HepG2 (cell line): ENCODE data around the gene POGLUT2. TPM values are rescaled to one million over a fixed set of nuclear protein-coding genes. Genes with fewer than 3 reads are reported as not detected.

Experiments used
- CHD2 ChIP-seq: IDR thresholded peaks from 2 replicates; pipeline ENCODE4 v1.6.1; 2011; ENCODE audit warnings: low read depth, low read length, improper control_type of control experiment
- GPN1 ChIP-seq: sonication (generic); formaldehyde crosslinking; IDR thresholded peaks from 2 replicates; pipeline ENCODE4 v1.5.1; 2020; ENCODE audit warnings: missing genetic modification reagents, borderline replicate concordance
- NFAT5 ChIP-seq: sonication (generic); formaldehyde crosslinking; IDR thresholded peaks from 2 replicates; pipeline ENCODE4 v1.4.0; 2020; ENCODE audit warnings: missing genetic modification reagents
- NFIC ChIP-seq: IDR thresholded peaks from 2 replicates; pipeline ENCODE4 v1.6.1; 2012; ENCODE audit warnings: mild to moderate bottlenecking, low read length, inconsistent platforms
- STAT6 ChIP-seq: sonication (generic); formaldehyde crosslinking; IDR thresholded peaks from 2 replicates; pipeline ENCODE4 v1.4.0; 2020; ENCODE audit warnings: missing genetic modification reagents, mild to moderate bottlenecking, borderline replicate concordance
- THAP8 ChIP-seq: sonication (generic); formaldehyde crosslinking; IDR thresholded peaks from 2 replicates; pipeline ENCODE4 v1.5.1; 2020; ENCODE audit warnings: missing genetic modification reagents, mild to moderate bottlenecking, borderline replicate concordance
- ZMYM2 ChIP-seq: sonication (generic); formaldehyde crosslinking; IDR thresholded peaks from 2 replicates; pipeline ENCODE4 v1.8.0; 2022; ENCODE audit warnings: mild to moderate bottlenecking, missing genetic modification reagents
- ZNF546 ChIP-seq: sonication (generic); formaldehyde crosslinking; conservative IDR thresholded peaks from 2 replicates; pipeline ENCODE4 v1.8.1; 2023; ENCODE audit warnings: mild to moderate bottlenecking, missing genetic modification reagents
- ZNF776 ChIP-seq: sonication (generic); formaldehyde crosslinking; IDR thresholded peaks from 2 replicates; pipeline ENCODE4 v1.4.0; 2020; ENCODE audit warnings: mild to moderate bottlenecking, missing genetic modification reagents
- ZNF777 ChIP-seq: sonication (generic); formaldehyde crosslinking; IDR thresholded peaks from 2 replicates; pipeline ENCODE4 v1.4.0; 2020; ENCODE audit warnings: missing genetic modification reagents
- ZNF790 ChIP-seq: sonication (generic); formaldehyde crosslinking; IDR thresholded peaks from 2 replicates; pipeline ENCODE4 v1.8.0; 2022; ENCODE audit warnings: missing genetic modification reagents, mild to moderate bottlenecking, borderline replicate concordance
- polyA plus RNA-seq, 8 experiments: library from polyadenylated mRNA; depleted of rRNA in 3 of 8; stranded (reverse) in 7 of 8; unstranded in 1 of 8; fragments of >200 nt; fragmentation: Illumina TruSeq in 4 of 8; extraction: Trizol in 4 of 8; gene quantifications; 2 replicates each; pipeline versions ENCODE4 v1.2.1 to v1.2.3, GENCODE V29; 2011 to 2016; ENCODE audit warnings: low read depth in 4 of 8, missing spikeins in 1 of 8, mixed read lengths in 1 of 8; ENCODE audit not compliant: insufficient read depth in 1 of 8
- total RNA-seq, 5 experiments: library from RNA; depleted of rRNA; stranded (reverse); fragments of >200 nt; fragmentation: Illumina TruSeq; extraction: Trizol; gene quantifications; 2 replicates each; pipeline ENCODE4 v1.2.3, GENCODE V29; 2016; ENCODE audit warnings: low read depth in 1 of 5
- TF ChIP-seq, protein P1 (sequence below): sonication (generic); formaldehyde crosslinking; IDR thresholded peaks from 2 replicates; pipeline ENCODE4 v1.4.0; 2020; ENCODE audit warnings: missing genetic modification reagents, mild to moderate bottlenecking, borderline replicate concordance
- TF ChIP-seq, protein P2 (sequence below): sonication (generic); formaldehyde crosslinking; IDR thresholded peaks from 2 replicates; pipeline ENCODE4 v1.4.0; 2020; ENCODE audit warnings: mild to moderate bottlenecking, missing genetic modification reagents
- TF ChIP-seq, protein P3 (sequence below): IDR thresholded peaks from 2 replicates; pipeline ENCODE4 v1.6.1; 2016; ENCODE audit warnings: low read depth, borderline replicate concordance

The POGLUT2 gene
- total and polyA plus RNA-seq, 2 of the 13 experiments (the other 11 are each of a cell fraction or from before 2014, with no cell fraction given) = 18.0 to 26.1 TPM

GRCh38 chr13:102798581-102799425 is at the start of gene POGLUT2, which contains the start of gene BIVM (continued):
- TF ChIP-seq, protein P1, sequence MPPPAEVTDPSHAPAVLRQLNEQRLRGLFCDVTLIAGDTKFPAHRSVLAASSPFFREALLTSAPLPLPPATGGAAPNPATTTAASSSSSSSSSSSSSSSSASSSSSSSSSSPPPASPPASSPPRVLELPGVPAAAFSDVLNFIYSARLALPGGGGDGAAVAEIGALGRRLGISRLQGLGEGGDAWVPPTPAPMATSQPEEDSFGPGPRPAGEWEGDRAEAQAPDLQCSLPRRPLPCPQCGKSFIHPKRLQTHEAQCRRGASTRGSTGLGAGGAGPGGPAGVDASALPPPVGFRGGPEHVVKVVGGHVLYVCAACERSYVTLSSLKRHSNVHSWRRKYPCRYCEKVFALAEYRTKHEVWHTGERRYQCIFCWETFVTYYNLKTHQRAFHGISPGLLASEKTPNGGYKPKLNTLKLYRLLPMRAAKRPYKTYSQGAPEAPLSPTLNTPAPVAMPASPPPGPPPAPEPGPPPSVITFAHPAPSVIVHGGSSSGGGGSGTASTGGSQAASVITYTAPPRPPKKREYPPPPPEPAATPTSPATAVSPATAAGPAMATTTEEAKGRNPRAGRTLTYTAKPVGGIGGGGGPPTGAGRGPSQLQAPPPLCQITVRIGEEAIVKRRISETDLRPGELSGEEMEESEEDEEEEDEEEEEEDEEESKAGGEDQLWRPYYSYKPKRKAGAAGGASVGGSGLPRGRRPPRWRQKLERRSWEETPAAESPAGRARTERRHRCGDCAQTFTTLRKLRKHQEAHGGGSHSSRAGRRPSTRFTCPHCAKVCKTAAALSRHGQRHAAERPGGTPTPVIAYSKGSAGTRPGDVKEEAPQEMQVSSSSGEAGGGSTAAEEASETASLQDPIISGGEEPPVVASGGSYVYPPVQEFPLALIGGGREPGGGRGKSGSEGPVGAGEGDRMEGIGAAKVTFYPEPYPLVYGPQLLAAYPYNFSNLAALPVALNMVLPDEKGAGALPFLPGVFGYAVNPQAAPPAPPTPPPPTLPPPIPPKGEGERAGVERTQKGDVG (CRISPR knock-in tag) = peak; percentile 59; the same call in 1 of the 2 replicates
- TF ChIP-seq ZNF790 (CRISPR knock-in tag) (0 out of 2 replicates have a peak, but pooled peaks have one; percentile 34), STAT6 (CRISPR knock-in tag) (no peak), ZNF546 (CRISPR knock-in tag) (no peak; the same call in 1 of the 2 replicates), NFAT5 (no peak), GPN1 (CRISPR knock-in tag) (no peak), ZNF777 (peak; percentile 87), ZNF776 (0 out of 2 replicates have a peak, but pooled peaks have one; percentile 17), ZMYM2 (CRISPR knock-in tag) (0 out of 2 replicates have a peak, but pooled peaks have one; percentile 25), CHD2 (0 out of 2 replicates have a peak, but pooled peaks have one; percentile 31), THAP8 (CRISPR knock-in tag) (0 out of 2 replicates have a peak, but pooled peaks have one; percentile 1), NFIC (no peak)
- TF ChIP-seq, protein P2, sequence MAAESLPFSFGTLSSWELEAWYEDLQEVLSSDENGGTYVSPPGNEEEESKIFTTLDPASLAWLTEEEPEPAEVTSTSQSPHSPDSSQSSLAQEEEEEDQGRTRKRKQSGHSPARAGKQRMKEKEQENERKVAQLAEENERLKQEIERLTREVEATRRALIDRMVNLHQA (CRISPR knock-in tag) = no peak
- TF ChIP-seq, protein P3, sequence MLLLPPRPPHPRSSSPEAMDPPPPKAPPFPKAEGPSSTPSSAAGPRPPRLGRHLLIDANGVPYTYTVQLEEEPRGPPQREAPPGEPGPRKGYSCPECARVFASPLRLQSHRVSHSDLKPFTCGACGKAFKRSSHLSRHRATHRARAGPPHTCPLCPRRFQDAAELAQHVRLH (CRISPR knock-in tag) = peak; percentile 77; the same call in 1 of the 2 replicates
